Measurements from ENCODE around the gene NLRP9.

NLRP9 gene

GRCh38 chr19:55658846-55659459, 79.2 kb downstream of the NLRP9 start:
- no peak overlapping the region for H3K4me3 ChIP-seq (ENCODE audit: low read depth, low read length)
- TF ChIP-seq CTCF (IDR thresholded peaks at IDR 0.05; ENCODE audit: control insufficient read depth, extremely low read depth, insufficient read depth) = no peak
- no peak for DNase-seq (ENCODE audit: low read depth)

Measured in LNCaP clone FGC (cell line).